AG09319 (cell line): Measurements from ENCODE around the gene CEP350.

Experiments used
- DNase-seq: peaks from one replicate; pipeline ENCODE4 v3.0.0-alpha.2; 2010; ENCODE audit warnings: low read depth; ENCODE audit errors: extremely low read depth
- TF ChIP-seq, protein P1 (sequence below): IDR thresholded peaks from 2 replicates; pipeline ENCODE4 v1.5.1; 2011; ENCODE audit warnings: low read depth, mild to moderate bottlenecking, inconsistent platforms, low read length, moderate library complexity

Gene CEP350

GRCh38 chr1:180114396-180114945 is 159.9 kb downstream of the CEP350 start:
- DNase-seq, result no peak

GRCh38 chr1:180116964-180117763 is 162.6 kb downstream of the CEP350 start:
- DNase-seq, result no peak
- TF ChIP-seq, protein P1, sequence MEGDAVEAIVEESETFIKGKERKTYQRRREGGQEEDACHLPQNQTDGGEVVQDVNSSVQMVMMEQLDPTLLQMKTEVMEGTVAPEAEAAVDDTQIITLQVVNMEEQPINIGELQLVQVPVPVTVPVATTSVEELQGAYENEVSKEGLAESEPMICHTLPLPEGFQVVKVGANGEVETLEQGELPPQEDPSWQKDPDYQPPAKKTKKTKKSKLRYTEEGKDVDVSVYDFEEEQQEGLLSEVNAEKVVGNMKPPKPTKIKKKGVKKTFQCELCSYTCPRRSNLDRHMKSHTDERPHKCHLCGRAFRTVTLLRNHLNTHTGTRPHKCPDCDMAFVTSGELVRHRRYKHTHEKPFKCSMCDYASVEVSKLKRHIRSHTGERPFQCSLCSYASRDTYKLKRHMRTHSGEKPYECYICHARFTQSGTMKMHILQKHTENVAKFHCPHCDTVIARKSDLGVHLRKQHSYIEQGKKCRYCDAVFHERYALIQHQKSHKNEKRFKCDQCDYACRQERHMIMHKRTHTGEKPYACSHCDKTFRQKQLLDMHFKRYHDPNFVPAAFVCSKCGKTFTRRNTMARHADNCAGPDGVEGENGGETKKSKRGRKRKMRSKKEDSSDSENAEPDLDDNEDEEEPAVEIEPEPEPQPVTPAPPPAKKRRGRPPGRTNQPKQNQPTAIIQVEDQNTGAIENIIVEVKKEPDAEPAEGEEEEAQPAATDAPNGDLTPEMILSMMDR, result no peak

More at GRCh38 chr1:180114396-180114945, 159.9 kb downstream of the CEP350 start:
- TF ChIP-seq, protein P1, result no peak

DNA sequence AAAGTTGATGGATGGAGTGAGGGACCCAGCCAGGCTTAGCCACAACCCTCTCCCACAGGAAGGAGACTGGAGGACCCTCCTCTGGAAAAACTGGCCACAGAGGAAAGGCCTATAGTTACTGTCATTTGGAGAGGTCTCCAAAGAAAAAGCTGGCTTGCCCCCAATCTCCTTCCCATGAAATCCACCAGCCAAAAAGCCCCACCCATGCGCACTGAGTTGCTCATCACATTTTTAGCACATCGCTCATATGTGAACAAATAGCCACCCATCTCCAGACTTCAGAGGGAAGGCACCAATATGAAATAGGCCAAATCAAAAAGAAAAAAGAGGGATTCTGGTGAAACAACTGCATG is 163.1 kb downstream of the CEP350 start:
- TF ChIP-seq, protein P1, result no peak
- no peak for DNase-seq

DNA sequence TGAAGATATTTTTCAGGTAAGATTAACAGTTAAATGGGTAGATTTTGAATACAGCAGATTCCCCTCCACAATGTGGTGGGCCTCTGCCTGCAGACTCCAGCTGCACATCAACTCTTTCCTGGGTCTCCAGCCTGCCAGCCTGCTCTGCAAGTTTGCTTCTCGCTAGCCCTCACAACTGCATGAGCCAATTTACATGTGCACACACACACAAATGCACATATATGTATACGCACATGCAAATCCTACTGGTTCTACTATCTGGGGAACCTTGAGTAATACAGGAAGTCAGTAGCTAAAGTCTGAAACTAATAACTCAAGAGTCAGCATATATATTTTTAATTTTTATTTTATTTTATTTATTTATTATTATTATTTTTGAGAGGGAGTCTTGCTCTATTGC is 165.2 kb downstream of the CEP350 start:
- no peak for DNase-seq
- TF ChIP-seq, protein P1, result no peak

GRCh38 chr1:180123463-180123936 is 168.9 kb downstream of the CEP350 start:
- TF ChIP-seq, protein P1, result no peak

GRCh38 chr1:180130651-180131050 is 176.0 kb downstream of the CEP350 start:
- TF ChIP-seq, protein P1, result no peak
- DNase-seq, result no peak

More at GRCh38 chr1:180123463-180123936, 168.9 kb downstream of the CEP350 start:
- DNase-seq, result no peak

DNA sequence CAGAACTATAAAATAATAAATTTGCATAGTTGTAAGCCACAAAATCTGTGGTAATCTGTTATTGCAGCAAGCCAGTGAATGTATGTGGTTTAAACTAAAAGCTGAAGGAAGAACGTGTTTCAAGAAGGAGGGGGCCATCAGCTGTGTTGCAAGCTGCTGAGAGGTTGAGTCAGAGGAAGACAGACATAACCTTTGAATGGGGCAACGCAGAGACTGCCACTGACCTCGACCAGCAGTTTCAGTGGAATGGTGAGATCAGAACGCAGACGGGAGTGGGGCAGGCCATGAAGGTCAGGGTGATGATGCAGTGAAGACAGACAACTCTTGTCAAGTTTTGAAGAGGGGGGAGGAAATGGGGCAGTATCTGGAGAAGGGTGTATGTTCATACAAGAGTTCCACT is 176.9 kb downstream of the CEP350 start:
- peak; percentile 56 for DNase-seq
- TF ChIP-seq, protein P1, result no peak
